SH-SY5Y (cell line): Measurements from ENCODE around the gene ATIC.

Experiments
- GATA2 ChIP-seq: IDR thresholded peaks from 2 replicates; pipeline ENCODE4 v1.6.1; 2011; ENCODE audit warnings: mild to moderate bottlenecking, low read depth, low read length
- GATA3 ChIP-seq: IDR thresholded peaks from 2 replicates; pipeline ENCODE4 v1.6.1; 2011; ENCODE audit warnings: low read depth, mild to moderate bottlenecking, low read length, moderate library complexity

DNA sequence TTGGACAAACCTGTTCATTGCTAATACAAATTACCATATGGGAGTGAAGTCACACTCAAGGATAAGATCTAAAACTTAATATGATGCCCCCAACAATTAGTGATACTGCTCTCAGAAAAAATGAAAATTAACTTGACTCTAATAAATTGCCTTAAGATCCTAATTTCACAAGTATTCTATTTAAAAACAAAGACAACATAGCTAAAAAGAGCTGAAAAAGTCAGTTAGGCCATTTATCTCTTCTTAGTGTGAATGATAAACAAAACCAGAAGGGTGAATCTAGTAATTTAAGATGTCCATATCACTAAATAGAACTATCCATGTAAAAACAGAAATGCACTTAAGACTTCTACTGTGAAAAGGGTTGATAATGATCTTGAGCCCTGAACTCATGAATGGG is 70.6 kb downstream of the ATIC start:
- TF ChIP-seq GATA3: no peak
- TF ChIP-seq GATA2: no peak
